IMR-90 (cell line): Measurements from ENCODE around the gene NCS1. TPM values are rescaled to one million over a fixed set of nuclear protein-coding genes. Genes with fewer than 3 reads are reported as not detected.

Experiments
- ATAC-seq: fragments of 200-7000 bp; cut with Tn5 transposase; 2 replicates; pipeline ENCODE4 v1.9.1; 2020; ENCODE audit warnings: low read depth, mild to moderate bottlenecking, moderate library complexity
- BruUV-seq: library from RNA; stranded (reverse); fragments of 400-500 nt; replicated peaks from 2 replicates; lab custom pipeline; 2021; lab: Mats Ljungman, UMichigan
- CTCF ChIA-PET: fragments of 300-600 bp; formaldehyde crosslinking; extraction: SDS; loops from one replicate; lab custom pipeline; 2021; ENCODE audit warnings: antibody characterized with exemption; lab: Yijun Ruan, JAX
- POLR2A ChIA-PET: fragments of 300-600 bp; sonication (Branson Sonifier 250); formaldehyde crosslinking; loops from one replicate; lab custom pipeline; 2022; ENCODE audit warnings: antibody characterized with exemption; ENCODE audit not compliant: unreplicated experiment; lab: Charles Lee
- DNase-seq: peaks from one replicate; pipeline ENCODE4 v3.0.0; 2013
- H2AFZ ChIP-seq: replicated peaks from 2 replicates; pipeline ENCODE3; 2013; ENCODE audit warnings: low read length, mild to moderate bottlenecking; ENCODE audit not compliant: poor library complexity
- H2AK5ac ChIP-seq: 2 replicates; pipeline ENCODE4 v1.6.1; 2013; ENCODE audit warnings: low read depth, low read length, inconsistent platforms
- H2AK9ac ChIP-seq: replicated peaks from 2 replicates; pipeline ENCODE3; 2013; ENCODE audit warnings: mild to moderate bottlenecking, low read depth, low read length, moderate library complexity; ENCODE audit not compliant: poor library complexity
- H2BK120ac ChIP-seq: 2 replicates; pipeline ENCODE4 v1.6.1; 2013; ENCODE audit warnings: low read depth, low read length, inconsistent platforms
- H2BK15ac ChIP-seq: 3 replicates; pipeline ENCODE4 v1.6.1; 2013; ENCODE audit warnings: low read depth, low read length, inconsistent platforms
- H2BK20ac ChIP-seq: 2 replicates; pipeline ENCODE4 v1.6.1; 2013; ENCODE audit warnings: low read depth, mild to moderate bottlenecking, inconsistent platforms, low read length, moderate library complexity
- H2BK5ac ChIP-seq: 2 replicates; pipeline ENCODE4 v1.6.1; 2013; ENCODE audit warnings: mild to moderate bottlenecking, low read depth, low read length, inconsistent platforms; ENCODE audit not compliant: poor library complexity, severe bottlenecking
- H3K14ac ChIP-seq: replicated peaks from 2 replicates; pipeline ENCODE4 v1.6.1; 2013; ENCODE audit warnings: low read depth, low read length, inconsistent platforms
- H3K18ac ChIP-seq: 2 replicates; pipeline ENCODE4 v1.6.1; 2013; ENCODE audit warnings: low read depth, low read length, control low read depth
- H3K23ac ChIP-seq: 2 replicates; pipeline ENCODE4 v1.6.1; 2013; ENCODE audit warnings: low read depth, low read length, inconsistent platforms
- H3K27ac ChIP-seq: 2 replicates; pipeline ENCODE4 v1.5.1; 2013; ENCODE audit warnings: mild to moderate bottlenecking, control low read depth, low read length; ENCODE audit not compliant: insufficient read depth
- H3K27me3 ChIP-seq: 2 replicates; pipeline ENCODE4 v1.6.1; 2013; ENCODE audit warnings: low read length; ENCODE audit not compliant: control insufficient read depth, insufficient read depth
- H3K36me3 ChIP-seq: 2 replicates; pipeline ENCODE4 v1.6.1; 2013; ENCODE audit warnings: low read length, mixed read lengths; ENCODE audit not compliant: control insufficient read depth, insufficient read depth
- H3K4ac ChIP-seq: 2 replicates; pipeline ENCODE4 v1.6.1; 2013; ENCODE audit warnings: low read depth, low read length, inconsistent platforms
- H3K4me1 ChIP-seq: 2 replicates; pipeline ENCODE4 v1.6.1; 2013; ENCODE audit warnings: low read length, mixed read lengths; ENCODE audit not compliant: control insufficient read depth, insufficient read depth
- H3K4me2 ChIP-seq: 2 replicates; pipeline ENCODE4 v1.6.1; 2013; ENCODE audit warnings: low read depth, mild to moderate bottlenecking, control low read depth, low read length, moderate library complexity
- H3K4me3 ChIP-seq: 2 replicates; pipeline ENCODE4 v1.5.1; 2013; ENCODE audit warnings: low read depth, mild to moderate bottlenecking, control low read depth, low read length, moderate library complexity; ENCODE audit not compliant: insufficient read depth
- H3K56ac ChIP-seq: 2 replicates; pipeline ENCODE4 v1.6.1; 2013; ENCODE audit warnings: low read length, inconsistent platforms; ENCODE audit not compliant: insufficient read depth; ENCODE audit errors: extremely low read depth
- H3K79me1 ChIP-seq, 2 experiments: 2 replicates each; pipeline ENCODE4 v1.6.1; 2013; ENCODE audit warnings: low read length in 2 of 2, inconsistent platforms in 1 of 2, low read depth in 1 of 2
- H3K9ac ChIP-seq: 2 replicates; pipeline ENCODE4 v1.6.1; 2013; ENCODE audit warnings: low read depth, low read length, control low read depth
- H3K9me1 ChIP-seq: 2 replicates; pipeline ENCODE4 v1.6.1; 2013; ENCODE audit warnings: low read length, inconsistent platforms; ENCODE audit not compliant: insufficient read depth
- H3K9me3 ChIP-seq: 2 replicates; pipeline ENCODE4 v1.6.1; 2013; ENCODE audit warnings: low read length; ENCODE audit not compliant: control insufficient read depth, insufficient read depth
- H4K20me1 ChIP-seq: 2 replicates; pipeline ENCODE4 v1.6.1; 2013; ENCODE audit warnings: low read length, inconsistent platforms; ENCODE audit not compliant: insufficient read depth
- H4K5ac ChIP-seq: 2 replicates; pipeline ENCODE4 v1.6.1; 2013; ENCODE audit warnings: mild to moderate bottlenecking, low read depth, low read length, control low read depth
- H4K8ac ChIP-seq, 2 experiments: 2 replicates each; pipeline ENCODE4 v1.6.1; 2013; ENCODE audit warnings: low read depth in 2 of 2, low read length in 2 of 2, control low read depth in 1 of 2, inconsistent platforms in 1 of 2
- H4K91ac ChIP-seq: 2 replicates; pipeline ENCODE4 v1.6.1; 2013; ENCODE audit warnings: low read depth, low read length, inconsistent platforms; ENCODE audit not compliant: insufficient read depth
- BHLHE40 ChIP-seq: fragments of 150-350 bp; IDR thresholded peaks from 2 replicates; pipeline ENCODE4 v1.6.1; 2016; ENCODE audit warnings: mild to moderate bottlenecking, low read depth, low read length
- CEBPB ChIP-seq: IDR thresholded peaks from 2 replicates; pipeline ENCODE4 v1.6.1; 2012; ENCODE audit warnings: low read depth, low read length, improper control_type of control experiment
- CHD1 ChIP-seq: IDR thresholded peaks from 2 replicates; pipeline ENCODE4 v1.6.1; 2012; ENCODE audit warnings: low read depth, low read length, improper control_type of control experiment
- CTCF ChIP-seq: conservative IDR thresholded peaks from 2 replicates; pipeline ENCODE4 v1.5.1; 2012; ENCODE audit warnings: mild to moderate bottlenecking, low read depth, low read length, improper control_type of control experiment
- FOS ChIP-seq: fragments of 150-350 bp; IDR thresholded peaks from 2 replicates; pipeline ENCODE4 v1.6.1; 2016; ENCODE audit warnings: low read depth, low read length
- MAFK ChIP-seq: IDR thresholded peaks from 2 replicates; pipeline ENCODE4 v1.6.1; 2012; ENCODE audit warnings: low read depth, low read length, improper control_type of control experiment
- MAZ ChIP-seq: IDR thresholded peaks from 2 replicates; pipeline ENCODE4 v1.6.1; 2012; ENCODE audit warnings: low read depth, mild to moderate bottlenecking, low read length, improper control_type of control experiment, moderate library complexity, borderline replicate concordance
- MXI1 ChIP-seq: IDR thresholded peaks from 2 replicates; pipeline ENCODE4 v1.6.1; 2012; ENCODE audit warnings: low read depth, mild to moderate bottlenecking, low read length, moderate library complexity, borderline replicate concordance
- NFE2L2 ChIP-seq: fragments of 150-350 bp; IDR thresholded peaks from 2 replicates; pipeline ENCODE4 v1.6.1; 2016; ENCODE audit warnings: low read depth, mild to moderate bottlenecking, low read length
- POLR2A ChIP-seq: IDR thresholded peaks from 2 replicates; pipeline ENCODE4 v1.6.1; 2012; ENCODE audit warnings: mild to moderate bottlenecking, low read depth, low read length
- RAD21 ChIP-seq: IDR thresholded peaks from 2 replicates; pipeline ENCODE4 v1.6.1; 2012; ENCODE audit warnings: low read length, improper control_type of control experiment
- RCOR1 ChIP-seq: IDR thresholded peaks from 2 replicates; pipeline ENCODE4 v1.6.1; 2012; ENCODE audit warnings: mild to moderate bottlenecking, low read length, improper control_type of control experiment; ENCODE audit not compliant: insufficient replicate concordance
- RFX5 ChIP-seq: IDR thresholded peaks from 2 replicates; pipeline ENCODE4 v1.8.0; 2012; ENCODE audit warnings: low read depth, mild to moderate bottlenecking, low read length, moderate library complexity
- SMC3 ChIP-seq: fragments of 150-350 bp; IDR thresholded peaks from 2 replicates; pipeline ENCODE4 v1.6.1; 2016; ENCODE audit warnings: low read depth, mild to moderate bottlenecking, antibody characterized with exemption, low read length, moderate library complexity
- USF2 ChIP-seq: fragments of 150-350 bp; IDR thresholded peaks from 2 replicates; pipeline ENCODE4 v1.6.1; 2017; ENCODE audit warnings: mild to moderate bottlenecking, antibody characterized with exemption, low read length, low read depth
- WGBS, 2 experiments: methylation state at CpG; one replicate each; pipeline versions ENCODE4 v1.1.5 to v1.1.7; 2013; ENCODE audit warnings: missing lambda C conversion rate in 2 of 2; ENCODE audit not compliant: insufficient read length in 1 of 2; ENCODE audit errors: extremely low coverage in 2 of 2; 5-methylcytosine and 5-hydroxymethylcytosine counted together
- dilution Hi-C: fragments of 300-500 bp; cut with HindIII; formaldehyde crosslinking; loops from one replicate; pipeline ENCODE4 v1.14.3; 2018; ENCODE audit warnings: low sequenced_read_pairs; ENCODE audit not compliant: unreplicated experiment
- in situ Hi-C: fragments of 300-500 bp; cut with MboI; formaldehyde crosslinking; loops from 3 replicates; pipeline ENCODE4 v1.14.3; 2019; ENCODE audit warnings: low sequenced_read_pairs, inconsistent platforms, mixed read lengths
- intact Hi-C: fragments of 100-400 bp; cut with micrococcal nuclease; formaldehyde crosslinking; loops from 2 replicates; pipeline ENCODE4 v1.10.0; 2022
- polyA plus RNA-seq, 3 experiments: library from polyadenylated mRNA; depleted of rRNA; stranded (reverse); fragments of >200 nt; gene quantifications; 2 replicates each; pipeline ENCODE4 v1.2.3, GENCODE V29; 2012; ENCODE audit warnings: low replicate concordance in 1 of 3
- total RNA-seq: library from RNA; depleted of rRNA; stranded (reverse); fragments of >200 nt; gene quantifications from 2 replicates; pipeline ENCODE4 v1.2.3, GENCODE V29; 2012
- TF ChIP-seq, protein P1 (sequence below): fragments of 150-350 bp; IDR thresholded peaks from 2 replicates; pipeline ENCODE4 v1.6.1; 2016; ENCODE audit warnings: low read depth, mild to moderate bottlenecking, low read length, moderate library complexity, borderline replicate concordance

Gene NCS1
- total and polyA plus RNA-seq, 2 of the 4 experiments (the other 2 are of a cell fraction) = 41.0 to 60.5 TPM

DNA sequence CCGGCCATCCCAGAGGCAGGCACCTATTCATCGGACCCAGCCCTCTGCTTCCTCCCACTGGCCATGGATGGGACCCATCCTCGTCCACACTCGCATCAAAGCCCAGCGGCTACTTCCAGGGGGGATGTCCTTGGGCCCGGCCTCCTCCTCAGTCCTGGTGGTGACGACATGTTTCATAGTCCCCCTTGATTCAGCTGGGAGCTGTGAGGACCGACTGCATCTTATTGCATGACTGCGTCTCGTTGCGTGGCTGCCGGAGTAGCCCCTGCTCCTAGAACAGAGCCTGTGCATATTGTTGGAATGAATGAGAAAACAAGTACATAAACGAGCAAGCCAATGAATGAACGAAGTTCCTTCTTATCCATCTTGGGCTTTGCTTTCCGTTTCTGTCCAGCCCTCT is 12.8 kb downstream of the NCS1 start:
- Histone ChIP-seq H3K9ac (0 out of 2 replicates have a peak overlapping the region, but pooled peaks have one; percentile 34), H3K9me3 (no peaks in the 10 kb centered on the region), H3K9me1 (peaks cover 37% of the 10 kb centered on the region), H2BK15ac (peak overlapping the region; percentile 38; the same call in 1 of the 3 replicates), H2BK120ac (peak overlapping the region; percentile 42), H3K56ac (no peak overlapping the region), H3K14ac (peak overlapping the region; percentile 78), H3K4ac (peak overlapping the region; percentile 48), H3K4me1 (peaks cover 40% of the 10 kb centered on the region), H3K36me3 (peaks cover 6% of the 10 kb centered on the region; the same call in 1 of the 2 replicates), H3K4me3 (no peak overlapping the region), H3K23ac (peak overlapping the region; percentile 67; the same call in 1 of the 2 replicates), H2AK5ac (peak overlapping the region; percentile 71), H4K5ac (peak overlapping the region; percentile 47; the same call in 1 of the 2 replicates), H4K91ac (peak overlapping the region; percentile 58; the same call in 1 of the 2 replicates), H3K4me2 (peak overlapping the region; percentile 64), H3K27ac (peak overlapping the region; percentile 79), H3K18ac (peak overlapping the region; percentile 3), H4K20me1 (peaks cover 51% of the 10 kb centered on the region), H2BK5ac (peak overlapping the region; percentile 58), H2BK20ac (peak overlapping the region; percentile 63; the same call in 1 of the 2 replicates), H3K27me3 (no peaks in the 10 kb centered on the region), H4K8ac (peak overlapping the region in 1 of 2 experiments; percentile 75; a peak in 2 of 4 replicates), H3K79me1 (peaks cover 23 to 83% of the 10 kb centered on the region in 2 experiments), H2AFZ (peak overlapping the region; percentile 34), H2AK9ac (peak overlapping the region; percentile 76)
- BruUV-seq = no TSS peak
- in situ Hi-C loops = no loop called here
- ChIA-PET POLR2A (no interaction called here), CTCF (no interaction called here)
- ATAC-seq (no peak), DNase-seq (no peak)
- TF ChIP-seq NFE2L2 = no peak
- no peak for TF ChIP-seq RCOR1
- no peak for TF ChIP-seq POLR2A
- TF ChIP-seq CHD1 = no peak
- no peak for TF ChIP-seq MAFK
- TF ChIP-seq MXI1 = no peak
- TF ChIP-seq BHLHE40 = no peak
- no peak for TF ChIP-seq FOS
- no peak for TF ChIP-seq RFX5
- TF ChIP-seq CTCF = no peak
- no peak for TF ChIP-seq SMC3
- no peak for TF ChIP-seq USF2
- no peak for TF ChIP-seq MAZ
- TF ChIP-seq, protein P1, sequence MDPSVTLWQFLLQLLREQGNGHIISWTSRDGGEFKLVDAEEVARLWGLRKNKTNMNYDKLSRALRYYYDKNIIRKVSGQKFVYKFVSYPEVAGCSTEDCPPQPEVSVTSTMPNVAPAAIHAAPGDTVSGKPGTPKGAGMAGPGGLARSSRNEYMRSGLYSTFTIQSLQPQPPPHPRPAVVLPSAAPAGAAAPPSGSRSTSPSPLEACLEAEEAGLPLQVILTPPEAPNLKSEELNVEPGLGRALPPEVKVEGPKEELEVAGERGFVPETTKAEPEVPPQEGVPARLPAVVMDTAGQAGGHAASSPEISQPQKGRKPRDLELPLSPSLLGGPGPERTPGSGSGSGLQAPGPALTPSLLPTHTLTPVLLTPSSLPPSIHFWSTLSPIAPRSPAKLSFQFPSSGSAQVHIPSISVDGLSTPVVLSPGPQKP = no peak
- no peak for TF ChIP-seq CEBPB
- no peak for TF ChIP-seq RAD21
- dilution Hi-C loops = no loop called here
- intact Hi-C loops = no loop called here
- WGBS, 2 experiments = 93% methylated on average over 3 of the region's 15 CpGs; no CpG with 5 or more reads in 1 of the 2 experiments
